Activated CD4-positive, CD25-positive, alpha-beta regulatory T cell (primary cell): ENCODE data around the gene PIP4K2B.
"Not testable (repeated sequence)": the region's sequence is repeated elsewhere in the genome, so short reads cannot be mapped to it uniquely, and the experiment has no call there.

ENCODE experiments used
- DNase-seq, 4 experiments: peaks; one replicate each; lab custom pipeline; 2025; lab: John Stamatoyannopoulos, UW

Gene PIP4K2B

GRCh38 chr17:38799501-38800236 lies at the start of gene PIP4K2B:
TSS of gene PIP4K2B (minus strand) at chr17:38799556. CDS start at chr17:38799424, 132 bp downstream.
- peak; percentile 72 to 81 (median 80) for DNase-seq

DNA sequence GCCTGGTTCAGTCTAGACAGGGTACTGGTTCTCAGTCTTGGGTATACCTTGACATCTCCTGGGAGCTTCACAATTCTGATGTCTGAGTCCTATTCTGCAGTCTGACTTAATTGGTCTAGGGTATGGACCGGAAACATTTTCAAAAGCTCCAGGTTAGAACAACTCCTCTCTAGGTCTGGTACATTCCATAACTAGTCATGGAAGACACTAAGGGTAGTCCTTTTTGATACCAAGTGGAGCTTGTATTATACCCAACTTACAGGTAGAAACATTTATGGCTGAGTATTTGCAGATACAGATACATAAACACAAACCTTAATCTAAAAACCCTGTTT lies 49.2 kb upstream of the PIP4K2B start:
- DNase-seq, result no peak

- no peak for DNase-seq
Observed at GRCh38 chr17:38844261-38844757, 45.0 kb upstream of the PIP4K2B start.

DNA sequence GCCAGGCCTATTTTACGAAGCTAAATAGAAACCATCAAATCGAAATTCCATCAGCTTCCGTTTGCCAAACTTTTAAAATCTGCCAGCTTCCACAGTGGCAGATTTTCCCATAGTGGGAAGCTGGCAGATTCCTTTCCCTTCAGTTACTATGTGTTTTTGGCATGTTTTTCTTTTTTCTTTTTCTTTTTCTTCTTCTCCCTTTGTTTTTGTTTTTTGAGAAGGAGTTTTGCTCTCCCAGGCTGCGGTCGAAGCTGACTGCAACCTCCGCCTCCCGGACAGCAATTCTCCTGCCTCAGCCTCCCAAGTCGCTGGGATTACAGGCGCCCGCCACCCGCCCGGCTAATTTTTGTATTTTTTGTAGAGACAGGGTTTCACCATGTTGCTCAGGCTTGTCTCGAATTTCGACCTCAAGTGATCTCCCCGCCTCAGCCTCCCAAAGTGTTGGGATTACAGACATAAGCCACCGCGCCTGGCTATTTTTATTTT lies 26.4 kb upstream of the PIP4K2B start:
- DNase-seq, result no peak

- peak; percentile 73 to 96 (median 90) for DNase-seq
Observed at GRCh38 chr17:38824899-38825761, 25.8 kb upstream of the PIP4K2B start, which contains the start of gene CWC25. TSS of gene CWC25 (minus strand) at chr17:38825321. CDS start at chr17:38825183, 138 bp downstream.

GRCh38 chr17:38815576-38816193 lies 16.3 kb upstream of the PIP4K2B start:
- DNase-seq, result no peak

- DNase-seq, result no peak
Observed at GRCh38 chr17:38809828-38810227, 10.5 kb upstream of the PIP4K2B start.

- no peak for DNase-seq
Observed at GRCh38 chr17:38800237-38800760, 943 bp upstream of the PIP4K2B start.

- DNase-seq, result peak; percentile 20 to 32 (median 28)
Observed at GRCh38 chr17:38798614-38799500, 499 bp downstream of the PIP4K2B start.

- DNase-seq, result no peak
Observed at GRCh38 chr17:38797828-38798227, 1.5 kb downstream of the PIP4K2B start.

GRCh38 chr17:38797158-38797490 lies 2.2 kb downstream of the PIP4K2B start:
- DNase-seq, result no peak

GRCh38 chr17:38796451-38797157 lies 2.8 kb downstream of the PIP4K2B start:
- DNase-seq, result no peak

DNA sequence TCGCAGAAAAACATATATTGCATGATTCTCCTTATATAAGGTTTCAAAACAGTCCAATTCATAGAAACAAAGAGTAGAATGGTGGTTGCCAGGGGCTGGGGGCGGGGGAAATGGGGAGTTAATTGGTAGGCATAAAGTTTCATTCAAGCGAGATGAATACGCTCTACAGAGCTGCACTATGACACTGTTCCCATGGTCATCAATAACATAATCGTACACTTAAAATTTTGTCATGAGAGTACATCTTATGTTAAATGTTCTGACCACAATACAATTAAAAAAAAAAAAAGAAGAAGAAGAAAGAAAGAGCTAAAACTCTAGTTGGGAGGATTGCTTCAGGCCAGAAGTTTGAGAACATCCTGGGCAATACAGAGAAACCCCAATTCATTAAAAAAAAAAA lies 5.1 kb downstream of the PIP4K2B start:
- DNase-seq, result no peak

GRCh38 chr17:38791162-38791561 lies 8.2 kb downstream of the PIP4K2B start:
- DNase-seq, result no peak

DNA sequence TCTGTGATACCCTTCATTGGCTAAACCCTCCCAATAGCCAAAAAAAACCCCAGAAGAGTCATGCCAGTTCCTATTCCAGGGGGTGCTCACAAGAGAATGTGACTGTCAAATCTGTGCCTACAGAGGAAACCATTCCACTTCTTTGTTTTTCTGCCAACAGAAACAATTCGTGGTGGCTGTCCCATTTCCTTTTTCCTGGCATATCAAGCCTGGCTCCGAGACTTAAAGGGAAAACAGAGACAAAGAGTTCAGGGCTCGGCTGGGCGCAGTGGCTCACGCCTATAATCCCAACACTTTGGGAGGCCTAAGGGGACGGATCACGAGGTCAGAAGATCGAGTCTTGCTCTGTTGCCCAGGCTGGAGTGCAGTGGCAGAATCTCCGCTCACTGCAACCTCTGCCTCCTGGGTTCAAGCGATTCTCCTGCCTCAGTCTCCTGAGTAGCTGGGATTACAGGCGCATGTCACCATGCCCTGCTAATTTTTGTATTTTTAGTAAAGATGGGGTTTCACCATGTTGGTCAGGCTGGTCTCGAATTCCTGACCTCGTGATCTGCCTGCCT lies 9.1 kb downstream of the PIP4K2B start:
- not testable (repeated sequence) for DNase-seq

GRCh38 chr17:38789185-38789584 lies 10.2 kb downstream of the PIP4K2B start:
- DNase-seq, result no peak

- DNase-seq, result not testable (repeated sequence)
Observed at GRCh38 chr17:38787999-38788398, 11.4 kb downstream of the PIP4K2B start.

GRCh38 chr17:38786372-38786771 lies 13.0 kb downstream of the PIP4K2B start:
- DNase-seq, result no peak

GRCh38 chr17:38783227-38783626 lies 16.1 kb downstream of the PIP4K2B start:
- DNase-seq, result no peak
